ENCODE results near the gene SIK2. TPM values are rescaled to one million over a fixed set of nuclear protein-coding genes. Genes with fewer than 3 reads are reported as not detected.

SIK2 gene
- total and polyA plus RNA-seq, 2 donors (not counting 3 experiments of a cell fraction or from before 2014, with no cell fraction given), result 14.6 to 17.1 TPM

GRCh38 chr11:111641339-111642015 is 39.2 kb downstream of the SIK2 start:
- dilution Hi-C loops (cut with MboI; ENCODE audit: extremely low pct_ligation_motif_present, low sequenced_read_pairs), result no loop called here
- CTCF ChIA-PET, result interaction anchor here (0.8 to 1.6 kb wide), 5 partner anchors 9 to 136 kb away, joined by 3 to 7 read pairs (median 3); no protein-coding TSS in a partner anchor
- POLR2A ChIA-PET, result no interaction called here

More at GRCh38 chr11:111641339-111642015, 39.2 kb downstream of the SIK2 start:
- H3K27me3 ChIP-seq (ENCODE audit: control insufficient read depth in 2 of 2, insufficient read depth in 2 of 2, low read length in 2 of 2), result no peaks in the 10 kb centered on the region
- H3K79me2 ChIP-seq (ENCODE audit: control insufficient read depth, insufficient read depth, low read length), result no peaks in the 10 kb centered on the region
- no peaks in the 10 kb centered on the region for H3K36me3 ChIP-seq (ENCODE audit: control insufficient read depth in 2 of 2, extremely low read depth in 1 of 2, insufficient read depth in 2 of 2, low read length in 2 of 2)
- no peaks in the 10 kb centered on the region for H4K20me1 ChIP-seq (replicated peaks; ENCODE audit: control insufficient read depth, extremely low read depth, insufficient read depth, low read length)
- H2AFZ ChIP-seq (ENCODE audit: low read depth, low read length), result no peak overlapping the region
- H3K9ac ChIP-seq (replicated peaks; ENCODE audit: extremely low read depth, insufficient read depth, low read length), result no peak overlapping the region
- peak; percentile 37 for FAIRE-seq
- H3K4me1 ChIP-seq (ENCODE audit: control insufficient read depth, extremely low read depth, insufficient read depth, low read length), result no peaks in the 10 kb centered on the region
- H3K9me3 ChIP-seq (replicated peaks; ENCODE audit: control insufficient read depth, insufficient read depth, low read length), result no peaks in the 10 kb centered on the region
- BruUV-seq (replicated peaks), result no TSS peak
- H3K4me2 ChIP-seq (ENCODE audit: insufficient read depth, low read length), result no peak overlapping the region
- peak; percentile 71 for DNase-seq (ENCODE audit: low read depth, low spot score)
- no peak overlapping the region for H3K4me3 ChIP-seq (replicated peaks in 1 of 3; ENCODE audit: insufficient read depth in 1 of 3, low read depth in 1 of 3, low read length in 3 of 3)
- TF ChIP-seq JUN (IDR thresholded peaks at IDR 0.05; ENCODE audit: borderline replicate concordance, insufficient read depth, insufficient read length, low read depth) (no peak), EZH2 (IDR thresholded peaks at IDR 0.05; ENCODE audit: borderline replicate concordance, low read depth, low read length, severe bottlenecking) (no peak), GATA2 (IDR thresholded peaks at IDR 0.05; ENCODE audit: insufficient read depth, insufficient read length, low read depth, low read length) (no peak), POLR2AphosphoS5 (IDR thresholded peaks at IDR 0.05; ENCODE audit: insufficient read depth, low read depth, low read length) (no peak), FOS (IDR thresholded peaks at IDR 0.05; ENCODE audit: borderline replicate concordance, insufficient read depth, low read length) (no peak), POLR2A (IDR thresholded peaks at IDR 0.05; ENCODE audit: low read depth, low read length) (no peak), MYC (IDR thresholded peaks at IDR 0.05; ENCODE audit: low read depth, low read length) (no peak), MAX (IDR thresholded peaks at IDR 0.05; ENCODE audit: insufficient read depth, insufficient read length) (no peak)
- TF ChIP-seq, protein P1, sequence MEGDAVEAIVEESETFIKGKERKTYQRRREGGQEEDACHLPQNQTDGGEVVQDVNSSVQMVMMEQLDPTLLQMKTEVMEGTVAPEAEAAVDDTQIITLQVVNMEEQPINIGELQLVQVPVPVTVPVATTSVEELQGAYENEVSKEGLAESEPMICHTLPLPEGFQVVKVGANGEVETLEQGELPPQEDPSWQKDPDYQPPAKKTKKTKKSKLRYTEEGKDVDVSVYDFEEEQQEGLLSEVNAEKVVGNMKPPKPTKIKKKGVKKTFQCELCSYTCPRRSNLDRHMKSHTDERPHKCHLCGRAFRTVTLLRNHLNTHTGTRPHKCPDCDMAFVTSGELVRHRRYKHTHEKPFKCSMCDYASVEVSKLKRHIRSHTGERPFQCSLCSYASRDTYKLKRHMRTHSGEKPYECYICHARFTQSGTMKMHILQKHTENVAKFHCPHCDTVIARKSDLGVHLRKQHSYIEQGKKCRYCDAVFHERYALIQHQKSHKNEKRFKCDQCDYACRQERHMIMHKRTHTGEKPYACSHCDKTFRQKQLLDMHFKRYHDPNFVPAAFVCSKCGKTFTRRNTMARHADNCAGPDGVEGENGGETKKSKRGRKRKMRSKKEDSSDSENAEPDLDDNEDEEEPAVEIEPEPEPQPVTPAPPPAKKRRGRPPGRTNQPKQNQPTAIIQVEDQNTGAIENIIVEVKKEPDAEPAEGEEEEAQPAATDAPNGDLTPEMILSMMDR (IDR thresholded peaks at IDR 0.05; ENCODE audit: extremely low read depth in 1 of 2, insufficient read depth in 1 of 2, low read depth in 1 of 2, low read length in 2 of 2), result no peak
- no peak overlapping the region for H3K27ac ChIP-seq (ENCODE audit: insufficient read depth, low read depth, low read length)
- no peaks in the 10 kb centered on the region for H3K9me1 ChIP-seq (replicated peaks; ENCODE audit: control insufficient read depth, extremely low read depth, insufficient read depth, low read length)
- intact Hi-C loops (cut with micrococcal nuclease), result no loop called here
